Panc1 (cell line): ENCODE results near the gene ARHGEF10L. TPM values are rescaled to one million over a fixed set of nuclear protein-coding genes. Genes with fewer than 3 reads are reported as not detected.

ENCODE experiments used
- ATAC-seq: fragments of 200-7000 bp; cut with Tn5 transposase; 2 replicates; pipeline ENCODE4 v1.9.1; 2020; ENCODE audit warnings: mild to moderate bottlenecking, moderate library complexity
- BruUV-seq: library from RNA; stranded (reverse); fragments of 400-500 nt; replicated peaks from 2 replicates; lab custom pipeline; 2021; lab: Mats Ljungman, UMichigan
- CTCF ChIA-PET: fragments of 300-600 bp; sonication (Branson Sonifier 250); formaldehyde crosslinking; loops from one replicate; lab custom pipeline; 2022; ENCODE audit warnings: antibody characterized with exemption; lab: Charles Lee
- POLR2A ChIA-PET: fragments of 300-600 bp; sonication (Branson Sonifier 250); formaldehyde crosslinking; loops from one replicate; lab custom pipeline; 2022; ENCODE audit warnings: antibody characterized with exemption; lab: Charles Lee
- DNase-seq: peaks from one replicate; pipeline ENCODE4 v3.0.0-alpha.2; 2010; ENCODE audit warnings: low read depth, low spot score
- H3K27ac ChIP-seq: 2 replicates; pipeline ENCODE4 v1.5.1; 2011; ENCODE audit warnings: mild to moderate bottlenecking, low read length, inconsistent platforms
- H3K27me3 ChIP-seq: fragments of 200-500 bp; sonication (Bioruptor generic); 2 replicates; pipeline ENCODE4 v1.6.0; 2014; ENCODE audit warnings: low read length, inconsistent platforms; ENCODE audit not compliant: control insufficient read depth, insufficient read depth
- H3K36me3 ChIP-seq: fragments of 200-500 bp; sonication (Bioruptor generic); 2 replicates; pipeline ENCODE4 v1.5.1; 2014; ENCODE audit warnings: inconsistent platforms, mild to moderate bottlenecking, low read length, moderate library complexity; ENCODE audit not compliant: control insufficient read depth, insufficient read depth
- H3K4me1 ChIP-seq: 2 replicates; pipeline ENCODE4 v1.5.1; 2011; ENCODE audit warnings: inconsistent platforms, mild to moderate bottlenecking, low read length, moderate library complexity; ENCODE audit not compliant: control insufficient read depth, insufficient read depth
- H3K4me3 ChIP-seq, 2 experiments: 2 replicates each; pipeline ENCODE4 v1.5.1; 2011 to 2012; ENCODE audit warnings: low read depth in 2 of 2, low read length in 2 of 2, mild to moderate bottlenecking in 2 of 2, inconsistent platforms in 1 of 2, moderate library complexity in 1 of 2
- H3K9me3 ChIP-seq: fragments of 200-500 bp; sonication (Bioruptor generic); 2 replicates; pipeline ENCODE4 v1.5.1; 2014; ENCODE audit warnings: low read depth, mild to moderate bottlenecking, inconsistent platforms, low read length, moderate library complexity; ENCODE audit not compliant: control insufficient read depth, insufficient read depth
- CTCF ChIP-seq: fragments of 450-650 bp; IDR thresholded peaks from 2 replicates; pipeline ENCODE4 v1.5.1; 2017; ENCODE audit warnings: mild to moderate bottlenecking
- POLR2AphosphoS5 ChIP-seq: IDR thresholded peaks from 2 replicates; pipeline ENCODE4 v1.6.1; 2012; ENCODE audit warnings: mild to moderate bottlenecking, low read depth, low read length, moderate library complexity
- REST ChIP-seq, 2 experiments: IDR thresholded peaks; 2 replicates each; pipeline ENCODE4 v1.6.1; 2011 to 2012; ENCODE audit warnings: low read depth in 2 of 2, control low read depth in 1 of 2, low read length in 1 of 2, mild to moderate bottlenecking in 1 of 2, moderate library complexity in 1 of 2; ENCODE audit not compliant: insufficient read depth in 1 of 2
- SIN3A ChIP-seq: IDR thresholded peaks from 2 replicates; pipeline ENCODE4 v1.6.1; 2012; ENCODE audit warnings: low read depth, mild to moderate bottlenecking, low read length, moderate library complexity, borderline replicate concordance; ENCODE audit not compliant: insufficient read depth
- TCF7L2 ChIP-seq: IDR thresholded peaks from 2 replicates; pipeline ENCODE4 v1.6.1; 2011; ENCODE audit warnings: mild to moderate bottlenecking, low read depth, low read length, inconsistent platforms
- in situ Hi-C: cut with HindIII; loops from 2 replicates; pipeline ENCODE4 v1.10.0; 2016; ENCODE audit warnings: low sequenced_read_pairs, low pct_unique_long_range_greater_than_20kb
- intact Hi-C: fragments of 100-400 bp; cut with micrococcal nuclease; formaldehyde crosslinking; loops from one replicate; pipeline ENCODE4 v1.10.0; 2022; ENCODE audit not compliant: unreplicated experiment
- total RNA-seq: library from RNA; stranded (reverse); gene quantifications from one replicate; pipeline ENCODE4 v1.2.1, GENCODE V29; 2021; ENCODE audit not compliant: unreplicated experiment

Gene ARHGEF10L
- total RNA-seq, 1 experiment from 2014 or later = 5.9 TPM

GRCh38 chr1:17599291-17599953 is 59.9 kb downstream of the ARHGEF10L start:
- no peak for TF ChIP-seq REST (IDR thresholded peaks at IDR 0.05; ENCODE audit: insufficient read depth in 1 of 2, low read depth in 2 of 2, low read length in 1 of 2)
- no peak for TF ChIP-seq SIN3A
- no peak for TF ChIP-seq CTCF
- TF ChIP-seq POLR2AphosphoS5 = no peak
- TF ChIP-seq TCF7L2 = no peak
- in situ Hi-C loops (no loop called here), intact Hi-C loops (no loop called here)
- H3K27me3 ChIP-seq = no peaks in the 10 kb centered on the region
- ATAC-seq = no peak
- peaks cover 15% of the 10 kb centered on the region for H3K4me1 ChIP-seq
- no peaks in the 10 kb centered on the region for H3K9me3 ChIP-seq
- ChIA-PET CTCF (interaction anchor here (0.6 kb wide), 1 partner anchor 957 kb away, joined by 3 read pairs; no protein-coding TSS in a partner anchor), POLR2A (interaction anchor here (0.6 kb wide), 2 partner anchors 139 to 1004 kb away, joined by 4 to 6 read pairs; no protein-coding TSS in a partner anchor)
- H3K27ac ChIP-seq = no peak overlapping the region; the same call in 1 of the 2 replicates
- DNase-seq = no peak
- no TSS peak for BruUV-seq
- no peak overlapping the region for H3K4me3 ChIP-seq
- H3K36me3 ChIP-seq = no peaks in the 10 kb centered on the region

DNA sequence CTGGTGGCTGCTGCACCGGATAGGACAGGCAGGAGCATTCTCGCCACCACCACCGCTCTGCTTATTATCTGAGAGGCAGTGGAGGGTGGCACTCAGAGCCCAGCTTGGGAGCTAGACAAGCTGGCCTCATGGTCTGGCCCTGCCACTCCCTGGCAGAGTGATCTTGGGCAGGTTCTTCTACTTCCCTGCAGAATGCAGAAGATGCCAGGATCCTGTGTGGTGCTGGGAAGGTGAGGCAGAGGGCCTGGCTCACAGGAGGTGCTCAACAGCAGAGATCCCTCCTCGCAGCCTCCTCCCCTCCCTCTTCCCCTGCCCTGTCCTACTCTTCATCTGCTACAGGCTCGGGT is 60.4 kb downstream of the ARHGEF10L start:
- in situ Hi-C loops = no loop called here
- H3K36me3 ChIP-seq = no peaks in the 10 kb centered on the region
- intact Hi-C loops = no loop called here
- POLR2A ChIA-PET = no interaction called here
- no peaks in the 10 kb centered on the region for H3K9me3 ChIP-seq
- TF ChIP-seq POLR2AphosphoS5 = no peak
- no peak for TF ChIP-seq REST (IDR thresholded peaks at IDR 0.05; ENCODE audit: insufficient read depth in 1 of 2, low read depth in 2 of 2, low read length in 1 of 2)
- no peak for TF ChIP-seq CTCF
- TF ChIP-seq TCF7L2 = no peak
- no peak for TF ChIP-seq SIN3A
- no TSS peak for BruUV-seq
- DNase-seq (no peak), ATAC-seq (no peak)
- H3K27me3 ChIP-seq = no peaks in the 10 kb centered on the region
- H3K27ac ChIP-seq = no peak overlapping the region; the same call in 1 of the 2 replicates
- peaks cover 15% of the 10 kb centered on the region for H3K4me1 ChIP-seq
- H3K4me3 ChIP-seq = no peak overlapping the region
- CTCF ChIA-PET = no interaction called here
